OCI-LY1 (cell line): ENCODE results near the gene HTR3B.
A peak's percentile ranks its signal among the peaks of the same experiment; 100 is the strongest.

ENCODE experiments used
- H2AFZ ChIP-seq: fragments of 200-600 bp; sonication (generic), shearing (Covaris generic); 2 replicates; pipeline ENCODE4 v1.6.0; 2014; ENCODE audit warnings: antibody characterized with exemption, mild to moderate bottlenecking, low read length
- H3F3A ChIP-seq: fragments of 200-600 bp; sonication (generic), shearing (Covaris generic); 2 replicates; pipeline ENCODE4 v1.6.0; 2014; ENCODE audit warnings: mild to moderate bottlenecking, antibody characterized with exemption, low read length, moderate library complexity; ENCODE audit not compliant: insufficient read depth
- H3K27ac ChIP-seq: fragments of 200-600 bp; sonication (generic); 2 replicates; pipeline ENCODE4 v1.5.1; 2014; ENCODE audit warnings: low read length, mixed run types, mild to moderate bottlenecking, low read depth; ENCODE audit not compliant: poor library complexity, severe bottlenecking
- H3K27me3 ChIP-seq: fragments of 200-600 bp; sonication (generic); 2 replicates; pipeline ENCODE4 v1.6.0; 2014; ENCODE audit warnings: antibody characterized with exemption, mild to moderate bottlenecking, low read length, moderate library complexity; ENCODE audit not compliant: insufficient read depth
- H3K36me3 ChIP-seq: fragments of 200-600 bp; sonication (generic); 2 replicates; pipeline ENCODE4 v1.6.1; 2014; ENCODE audit warnings: mild to moderate bottlenecking, antibody characterized with exemption, low read length, moderate library complexity, mixed read lengths; ENCODE audit not compliant: insufficient read depth
- H3K4me1 ChIP-seq: fragments of 200-600 bp; sonication (generic); 2 replicates; pipeline ENCODE4 v1.5.1; 2014; ENCODE audit warnings: mild to moderate bottlenecking, low read length, moderate library complexity; ENCODE audit not compliant: insufficient read depth, severe bottlenecking
- H3K4me2 ChIP-seq: fragments of 200-600 bp; sonication (generic), shearing (Covaris generic); 2 replicates; pipeline ENCODE4 v1.6.1; 2014; ENCODE audit warnings: low read length
- H3K4me3 ChIP-seq: fragments of 200-600 bp; sonication (generic); 2 replicates; pipeline ENCODE4 v1.5.1; 2014; ENCODE audit warnings: low read length, low read depth, mild to moderate bottlenecking, mixed read lengths; ENCODE audit not compliant: poor library complexity, severe bottlenecking
- H3K79me2 ChIP-seq: fragments of 200-600 bp; shearing (Covaris generic); 2 replicates; pipeline ENCODE4 v1.6.1; 2016; ENCODE audit warnings: mixed run types, low read length, mixed read lengths; ENCODE audit not compliant: insufficient read depth
- H3K9ac ChIP-seq: fragments of 200-600 bp; sonication (generic), shearing (Covaris generic); 2 replicates; pipeline ENCODE4 v1.6.1; 2014; ENCODE audit warnings: mild to moderate bottlenecking, low read length, mixed read lengths
- H3K9me2 ChIP-seq: fragments of 200-600 bp; sonication (generic), shearing (Covaris generic); 2 replicates; pipeline ENCODE4 v1.6.1; 2014; ENCODE audit warnings: low read depth, mild to moderate bottlenecking, low read length, mixed read lengths
- H3K9me3 ChIP-seq: fragments of 200-600 bp; shearing (Covaris generic); 2 replicates; pipeline ENCODE4 v1.6.1; 2014; ENCODE audit warnings: low read length, mixed read lengths
- H4K20me1 ChIP-seq: fragments of 200-600 bp; sonication (generic), shearing (Covaris generic); 2 replicates; pipeline ENCODE4 v1.6.0; 2016; ENCODE audit warnings: mild to moderate bottlenecking, low read length; ENCODE audit not compliant: insufficient read depth
- EZH2 ChIP-seq: fragments of 200-600 bp; sonication (generic), shearing (Covaris generic); IDR thresholded peaks from 2 replicates; pipeline ENCODE4 v1.8.0; 2017; ENCODE audit warnings: borderline replicate concordance, mixed run types, mild to moderate bottlenecking, antibody characterized with exemption, low read length, moderate library complexity, mixed read lengths
- TF ChIP-seq, protein P1 (sequence below): fragments of 200-600 bp; sonication (generic), shearing (Covaris generic); IDR thresholded peaks from 2 replicates; pipeline ENCODE4 v1.5.1; 2017; ENCODE audit warnings: mild to moderate bottlenecking, antibody characterized with exemption, low read length, moderate library complexity, mixed read lengths

The HTR3B gene

DNA sequence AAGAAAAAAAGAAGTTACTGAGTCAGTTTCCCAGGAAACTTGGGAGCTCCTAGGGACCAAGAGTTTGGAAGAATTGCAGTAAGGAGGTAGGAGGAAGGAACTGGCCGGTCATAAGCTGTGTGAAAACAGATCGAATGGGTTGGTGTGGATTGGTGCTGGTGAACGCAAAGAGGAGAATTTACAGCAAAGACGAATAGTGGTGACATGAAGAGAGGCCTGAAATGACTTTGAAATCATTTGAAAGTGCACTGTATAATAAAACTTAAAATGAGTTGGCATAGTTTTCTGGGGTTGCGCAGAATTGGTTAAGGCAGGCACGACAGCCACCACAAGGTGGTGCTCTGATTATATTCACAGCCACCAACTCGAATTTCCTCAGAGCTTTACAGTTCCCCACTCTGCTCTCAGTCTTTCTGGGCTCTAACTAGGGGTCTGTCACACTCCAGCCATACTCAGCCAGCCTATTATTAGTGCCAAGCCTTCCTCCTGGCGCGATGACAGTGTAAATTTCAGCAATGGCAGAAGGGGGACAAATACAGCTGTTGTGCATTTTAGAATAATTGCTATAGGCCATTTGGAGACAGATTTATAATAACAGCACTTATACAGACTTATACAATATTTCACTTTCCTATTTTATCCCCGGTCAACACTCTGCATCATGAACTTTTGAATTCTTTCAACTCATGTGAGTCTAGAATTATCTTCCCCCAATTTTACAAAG, 8.3 kb upstream of the HTR3B start:
- Histone ChIP-seq H3K27ac (no peak overlapping the region), H3K9me2 (no peaks in the 10 kb centered on the region), H4K20me1 (no peaks in the 10 kb centered on the region), H3K36me3 (no peaks in the 10 kb centered on the region), H3K4me3 (no peak overlapping the region), H3K79me2 (no peaks in the 10 kb centered on the region), H3K4me2 (no peak overlapping the region), H3K4me1 (no peaks in the 10 kb centered on the region), H3F3A (no peaks in the 10 kb centered on the region), H2AFZ (no peak overlapping the region), H3K9me3 (no peaks in the 10 kb centered on the region), H3K27me3 (no peaks in the 10 kb centered on the region), H3K9ac (no peak overlapping the region)
- no peak for TF ChIP-seq EZH2
- TF ChIP-seq, protein P1, sequence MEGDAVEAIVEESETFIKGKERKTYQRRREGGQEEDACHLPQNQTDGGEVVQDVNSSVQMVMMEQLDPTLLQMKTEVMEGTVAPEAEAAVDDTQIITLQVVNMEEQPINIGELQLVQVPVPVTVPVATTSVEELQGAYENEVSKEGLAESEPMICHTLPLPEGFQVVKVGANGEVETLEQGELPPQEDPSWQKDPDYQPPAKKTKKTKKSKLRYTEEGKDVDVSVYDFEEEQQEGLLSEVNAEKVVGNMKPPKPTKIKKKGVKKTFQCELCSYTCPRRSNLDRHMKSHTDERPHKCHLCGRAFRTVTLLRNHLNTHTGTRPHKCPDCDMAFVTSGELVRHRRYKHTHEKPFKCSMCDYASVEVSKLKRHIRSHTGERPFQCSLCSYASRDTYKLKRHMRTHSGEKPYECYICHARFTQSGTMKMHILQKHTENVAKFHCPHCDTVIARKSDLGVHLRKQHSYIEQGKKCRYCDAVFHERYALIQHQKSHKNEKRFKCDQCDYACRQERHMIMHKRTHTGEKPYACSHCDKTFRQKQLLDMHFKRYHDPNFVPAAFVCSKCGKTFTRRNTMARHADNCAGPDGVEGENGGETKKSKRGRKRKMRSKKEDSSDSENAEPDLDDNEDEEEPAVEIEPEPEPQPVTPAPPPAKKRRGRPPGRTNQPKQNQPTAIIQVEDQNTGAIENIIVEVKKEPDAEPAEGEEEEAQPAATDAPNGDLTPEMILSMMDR, result peak; percentile 76

DNA sequence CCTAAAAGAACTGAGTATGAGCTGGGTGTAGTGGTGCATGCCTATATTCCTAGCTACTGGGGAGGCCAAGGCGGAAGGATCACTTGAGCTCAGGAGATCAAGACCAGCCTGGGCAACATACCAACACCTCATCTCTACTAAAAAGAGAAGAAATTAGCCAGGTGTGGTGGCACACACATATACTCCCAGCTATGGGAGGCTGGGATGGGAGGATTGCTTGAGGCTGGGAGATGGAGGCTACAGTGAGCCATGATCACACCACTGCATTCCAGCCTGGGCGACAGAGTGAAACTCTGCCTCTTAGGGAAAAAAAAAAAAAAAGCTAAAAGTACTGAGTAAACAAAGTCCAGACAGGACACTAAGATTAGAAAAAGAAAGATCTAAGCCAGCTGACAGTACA, 3.5 kb upstream of the HTR3B start:
- no peak overlapping the region for H3K4me3 ChIP-seq
- H2AFZ ChIP-seq, result no peak overlapping the region
- no peaks in the 10 kb centered on the region for H3K36me3 ChIP-seq

DNA sequence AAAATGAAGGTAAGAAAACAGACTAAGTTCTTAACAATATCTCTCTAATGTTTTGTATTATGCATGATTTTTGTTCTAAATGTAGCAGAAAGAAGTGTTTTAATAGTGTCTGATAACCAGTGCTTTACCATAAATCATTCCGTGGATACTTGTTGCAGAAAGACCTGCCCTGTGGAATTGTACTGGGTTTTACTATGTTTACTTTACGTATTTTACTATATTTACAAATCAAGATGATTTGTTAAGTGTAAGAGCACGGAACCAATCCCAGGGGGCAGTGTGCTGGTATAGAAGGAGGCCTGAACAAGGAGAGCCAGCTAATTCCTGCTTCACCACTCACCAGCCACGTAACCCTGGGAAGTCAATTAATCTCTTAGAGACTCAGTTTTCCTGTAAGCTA, 1.4 kb downstream of the HTR3B start:
- H3K79me2 ChIP-seq, result no peaks in the 10 kb centered on the region
- no peaks in the 10 kb centered on the region for H3K4me1 ChIP-seq
- no peak overlapping the region for H3K4me3 ChIP-seq
- H3K27me3 ChIP-seq, result no peaks in the 10 kb centered on the region
- no peaks in the 10 kb centered on the region for H4K20me1 ChIP-seq
- H3K36me3 ChIP-seq, result no peaks in the 10 kb centered on the region
- no peak overlapping the region for H3K27ac ChIP-seq
- H3K9ac ChIP-seq, result no peak overlapping the region
- no peak overlapping the region for H3K4me2 ChIP-seq
- no peaks in the 10 kb centered on the region for H3K9me3 ChIP-seq
- no peak for TF ChIP-seq EZH2
- TF ChIP-seq, protein P1, result no peak; the same call in 1 of the 2 replicates
- H3K9me2 ChIP-seq, result no peaks in the 10 kb centered on the region
- no peaks in the 10 kb centered on the region for H3F3A ChIP-seq
- H2AFZ ChIP-seq, result no peak overlapping the region

More for the DNA sequence above, 3.5 kb upstream of the HTR3B start:
- Histone ChIP-seq H3K9me3 (no peaks in the 10 kb centered on the region), H4K20me1 (no peaks in the 10 kb centered on the region), H3K4me1 (no peaks in the 10 kb centered on the region), H3K27ac (no peak overlapping the region), H3K4me2 (no peak overlapping the region), H3K79me2 (no peaks in the 10 kb centered on the region), H3F3A (no peaks in the 10 kb centered on the region), H3K27me3 (no peaks in the 10 kb centered on the region), H3K9me2 (no peaks in the 10 kb centered on the region), H3K9ac (no peak overlapping the region)
- TF ChIP-seq, protein P1, result no peak
- no peak for TF ChIP-seq EZH2
